ENCODE results near the gene ACTR3C. TPM values are rescaled to one million over a fixed set of nuclear protein-coding genes. Genes with fewer than 3 reads are reported as not detected.
A peak's percentile ranks its signal among the peaks of the same experiment; 100 is the strongest.

The ACTR3C gene
- total and polyA plus RNA-seq, 2 donors (not counting 1 experiment from before 2014, with no cell fraction given) = 4.0 to 20.7 TPM

- Mint-ChIP-seq H3K4me1 (peaks cover 28% of the 10 kb centered on the region), H3K9me3 (ENCODE audit: insufficient read depth) (no peaks in the 10 kb centered on the region), H3K27me3 (no peaks in the 10 kb centered on the region), H3K27ac (peak overlapping the region; percentile 74), H3K4me3 (peak overlapping the region; percentile 62)
- H3K36me3 ChIP-seq (replicated peaks in 1 of 2; ENCODE audit: control extremely low read depth in 1 of 2, control insufficient read depth in 1 of 2, extremely low read depth in 1 of 2, insufficient read depth in 2 of 2, low read length in 1 of 2) = no peaks in the 10 kb centered on the region
- ChIA-PET POLR2A (interaction anchor here (0.5 to 1.3 kb wide), 3 partner anchors 9 to 648 kb away, joined by 3 read pairs; no protein-coding TSS in a partner anchor), CTCF (interaction anchor here (0.6 to 4.9 kb wide), 16 partner anchors 11 to 244 kb away, joined by 3 to 71 read pairs (median 8); partner anchors contain the start of gene REPIN1)
- WGBS (ENCODE audit: insufficient coverage) = 2% methylated on average over 6 of the region's 9 CpGs
- no peaks in the 10 kb centered on the region for H3K27me3 ChIP-seq (replicated peaks in 1 of 4; ENCODE audit: control extremely low read depth in 1 of 4, control insufficient read depth in 3 of 4, insufficient read depth in 4 of 4, low read length in 3 of 4)
- H3K9ac ChIP-seq (ENCODE audit: low read length) = no peak overlapping the region
- H2AFZ ChIP-seq (ENCODE audit: insufficient read depth, low read depth, low read length, poor library complexity, severe bottlenecking) = peak overlapping the region; percentile 8
- H3K4me2 ChIP-seq (replicated peaks; ENCODE audit: low read depth, low read length, poor library complexity, severe bottlenecking) = peak overlapping the region; percentile 30
- intact Hi-C loops (cut with micrococcal nuclease) = loop anchor here (1.0 to 5.0 kb wide), 3 partner anchors 9 to 48 kb away; partner anchors contain the start of genes ACTR3C and LRRC61
- H4K20me1 ChIP-seq (ENCODE audit: control insufficient read depth, insufficient read depth, low read length, poor library complexity, severe bottlenecking) = no peaks in the 10 kb centered on the region
- ATAC-seq (ENCODE audit: low read depth) (peak; percentile 69), DNase-seq (peak; percentile 73)
- TF ChIP-seq EZH2 (IDR thresholded peaks at IDR 0.05; ENCODE audit: borderline replicate concordance, insufficient read depth, low read depth, low read length, poor library complexity, severe bottlenecking) (no peak), CTCF (IDR thresholded peaks at IDR 0.05) (no peak)
- no peak overlapping the region for H3K4me3 ChIP-seq (ENCODE audit: control extremely low read depth in 1 of 5, extremely low read depth in 1 of 5, insufficient read depth in 1 of 5, low read depth in 2 of 5, low read length in 4 of 5)
- H3K4me1 ChIP-seq (ENCODE audit: control insufficient read depth in 2 of 2, insufficient read depth in 2 of 2, low read length in 2 of 2) = peaks cover 14 to 23% of the 10 kb centered on the region in 2 donors
- no peak overlapping the region for H3K27ac ChIP-seq (ENCODE audit: low read length in 2 of 2)
- no peaks in the 10 kb centered on the region for H3K79me2 ChIP-seq (ENCODE audit: control insufficient read depth, insufficient read depth, low read length)
- H3K9me3 ChIP-seq (ENCODE audit: control extremely low read depth in 1 of 3, control insufficient read depth in 2 of 3, insufficient read depth in 1 of 3, low read length in 2 of 3) = no peaks in the 10 kb centered on the region
Observed at GRCh38 chr7:150357270-150357669, 33.9 kb upstream of the ACTR3C start.

- Mint-ChIP-seq H3K27me3 (no peaks in the 10 kb centered on the region), H3K27ac (no peak overlapping the region), H3K4me3 (no peak overlapping the region), H3K9me3 (ENCODE audit: insufficient read depth) (no peaks in the 10 kb centered on the region), H3K4me1 (peaks cover 21% of the 10 kb centered on the region)
- DNase-seq = peak; percentile 75
- peaks cover 11 to 19% of the 10 kb centered on the region in 2 donors for H3K4me1 ChIP-seq (ENCODE audit: control insufficient read depth in 2 of 2, insufficient read depth in 2 of 2, low read length in 2 of 2)
- CTCF ChIA-PET = interaction anchor here (0.9 to 4.9 kb wide), 18 partner anchors 10 to 91 kb away, joined by 3 to 71 read pairs (median 6); partner anchors contain the start of gene REPIN1
- H3K4me3 ChIP-seq (ENCODE audit: control extremely low read depth in 1 of 5, extremely low read depth in 1 of 5, insufficient read depth in 1 of 5, low read depth in 2 of 5, low read length in 4 of 5) = no peak overlapping the region
- no peaks in the 10 kb centered on the region for H4K20me1 ChIP-seq (ENCODE audit: control insufficient read depth, insufficient read depth, low read length, poor library complexity, severe bottlenecking)
- H2AFZ ChIP-seq (ENCODE audit: insufficient read depth, low read depth, low read length, poor library complexity, severe bottlenecking) = no peak overlapping the region
- intact Hi-C loops (cut with micrococcal nuclease) = loop anchor here (1.0 to 5.0 kb wide), 3 partner anchors 23 to 65 kb away; partner anchors contain the start of genes ACTR3C, LRRC61 and ZNF775
- no CpG with 5 or more reads among the region's 6 CpGs for WGBS (ENCODE audit: insufficient coverage)
- H3K27me3 ChIP-seq (replicated peaks in 1 of 4; ENCODE audit: control extremely low read depth in 1 of 4, control insufficient read depth in 3 of 4, insufficient read depth in 4 of 4, low read length in 3 of 4) = no peaks in the 10 kb centered on the region
- H3K79me2 ChIP-seq (ENCODE audit: control insufficient read depth, insufficient read depth, low read length) = no peaks in the 10 kb centered on the region
- H3K4me2 ChIP-seq (replicated peaks; ENCODE audit: low read depth, low read length, poor library complexity, severe bottlenecking) = no peak overlapping the region
- ATAC-seq (ENCODE audit: low read depth) = peak; percentile 56
- no peak overlapping the region for H3K27ac ChIP-seq (ENCODE audit: low read length in 2 of 2)
- H3K9me3 ChIP-seq (ENCODE audit: control extremely low read depth in 1 of 3, control insufficient read depth in 2 of 3, insufficient read depth in 1 of 3, low read length in 2 of 3) = no peaks in the 10 kb centered on the region
- TF ChIP-seq CTCF (IDR thresholded peaks at IDR 0.05) (peak; percentile 89), EZH2 (IDR thresholded peaks at IDR 0.05; ENCODE audit: borderline replicate concordance, insufficient read depth, low read depth, low read length, poor library complexity, severe bottlenecking) (no peak)
- no peak overlapping the region for H3K9ac ChIP-seq (ENCODE audit: low read length)
- POLR2A ChIA-PET = interaction anchor here (0.6 to 1.3 kb wide), 2 partner anchors 10 to 12 kb away, joined by 3 to 4 read pairs; partner anchors contain the start of gene REPIN1
- H3K36me3 ChIP-seq (replicated peaks in 1 of 2; ENCODE audit: control extremely low read depth in 1 of 2, control insufficient read depth in 1 of 2, extremely low read depth in 1 of 2, insufficient read depth in 2 of 2, low read length in 1 of 2) = no peaks in the 10 kb centered on the region
Observed at GRCh38 chr7:150356265-150356897, 33.0 kb upstream of the ACTR3C start.
